ENCODE data around the gene INTS4. TPM values are rescaled to one million over a fixed set of nuclear protein-coding genes. Genes with fewer than 3 reads are reported as not detected.
"Not testable (repeated sequence)": the region's sequence is repeated elsewhere in the genome, so short reads cannot be mapped to it uniquely, and the experiment has no call there.

INTS4 gene
- total RNA-seq, 1 experiment from 2014 or later, result 25.2 TPM

GRCh38 chr11:77868744-77869143 is 125.7 kb downstream of the INTS4 start:
- no TSS peak for BruUV-seq (replicated peaks)
- intact Hi-C loops (cut with micrococcal nuclease), result no loop called here
- no peaks in the 10 kb centered on the region for H3K27me3 Mint-ChIP-seq (ENCODE audit: insufficient read depth, unreplicated experiment)
- ChIA-PET POLR2A (interaction anchor here (1.0 kb wide), 1 partner anchor 126 kb away, joined by 4 read pairs; the partner anchor contains the start of gene INTS4), CTCF (interaction anchor here (0.5 to 0.6 kb wide), 3 partner anchors 33 to 141 kb away, joined by 3 to 4 read pairs (median 3); no protein-coding TSS in a partner anchor)
- no peak for TF ChIP-seq CTCF (IDR thresholded peaks at IDR 0.05; ENCODE audit: unreplicated experiment)
- DNase-seq (ENCODE audit: unreplicated experiment), result no peak
- no peak overlapping the region for H3K27ac Mint-ChIP-seq (ENCODE audit: low read depth, unreplicated experiment)
- H3K36me3 Mint-ChIP-seq (ENCODE audit: insufficient read depth, unreplicated experiment), result peaks cover 34% of the 10 kb centered on the region
- H3K4me1 Mint-ChIP-seq (ENCODE audit: insufficient read depth, unreplicated experiment), result no peaks in the 10 kb centered on the region
- no peak overlapping the region for H3K4me3 Mint-ChIP-seq (ENCODE audit: unreplicated experiment)
- H3K9me3 Mint-ChIP-seq (ENCODE audit: unreplicated experiment), result no peaks in the 10 kb centered on the region

DNA sequence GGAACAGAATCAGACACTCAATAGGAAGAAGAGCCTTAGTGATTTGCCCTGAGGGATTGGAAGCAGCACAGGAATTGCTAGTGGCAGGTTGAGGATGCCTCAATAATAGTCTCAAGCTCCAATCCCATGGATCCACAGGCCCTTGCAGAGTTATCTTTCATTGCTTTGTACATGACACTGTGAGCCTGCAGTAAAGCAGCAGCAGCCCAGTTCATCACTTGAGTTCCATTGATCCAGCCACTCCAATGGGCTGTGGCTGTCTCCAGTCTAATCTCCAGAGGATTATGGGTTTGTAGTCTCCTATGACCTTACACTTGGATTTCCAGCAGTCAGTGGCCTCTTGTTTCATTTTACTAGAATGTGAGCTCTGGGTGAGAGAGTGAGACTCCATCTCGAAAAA is 128.1 kb downstream of the INTS4 start:
- intact Hi-C loops (cut with micrococcal nuclease), result no loop called here
- CTCF ChIA-PET, result interaction anchor here (0.8 kb wide), 1 partner anchor 12 kb away, joined by 3 read pairs; no protein-coding TSS in a partner anchor
- BruUV-seq (replicated peaks), result no TSS peak
- no peaks in the 10 kb centered on the region for H3K9me3 Mint-ChIP-seq (ENCODE audit: unreplicated experiment)
- POLR2A ChIA-PET, result no interaction called here
- H3K27ac Mint-ChIP-seq (ENCODE audit: low read depth, unreplicated experiment), result no peak overlapping the region
- H3K27me3 Mint-ChIP-seq (ENCODE audit: insufficient read depth, unreplicated experiment), result no peaks in the 10 kb centered on the region
- no peak overlapping the region for H3K4me3 Mint-ChIP-seq (ENCODE audit: unreplicated experiment)
- no peaks in the 10 kb centered on the region for H3K4me1 Mint-ChIP-seq (ENCODE audit: insufficient read depth, unreplicated experiment)
- DNase-seq (ENCODE audit: unreplicated experiment), result no peak
- peaks cover 26% of the 10 kb centered on the region for H3K36me3 Mint-ChIP-seq (ENCODE audit: insufficient read depth, unreplicated experiment)
- no peak for TF ChIP-seq CTCF (IDR thresholded peaks at IDR 0.05; ENCODE audit: unreplicated experiment)

DNA sequence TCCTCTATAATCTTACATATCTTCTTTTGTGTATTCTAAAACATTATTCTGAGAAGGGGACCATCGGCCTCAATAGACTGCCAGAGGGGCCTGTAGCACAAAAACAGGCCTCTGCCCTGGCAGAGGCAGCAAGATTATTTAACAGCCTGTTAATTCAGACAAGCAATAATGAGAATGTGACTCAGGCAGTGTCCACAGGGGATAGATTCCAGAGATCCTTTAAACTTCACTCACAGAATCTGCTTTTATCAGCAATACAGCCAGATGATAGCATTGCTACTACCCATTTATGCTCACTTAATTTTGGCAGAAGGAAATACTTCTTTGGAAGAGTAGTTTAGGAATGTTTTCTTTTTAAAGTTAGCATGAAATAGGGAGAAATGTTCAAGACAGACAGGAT is 128.7 kb downstream of the INTS4 start:
- no peak for TF ChIP-seq CTCF (IDR thresholded peaks at IDR 0.05; ENCODE audit: unreplicated experiment)
- POLR2A ChIA-PET, result no interaction called here
- no peak overlapping the region for H3K27ac Mint-ChIP-seq (ENCODE audit: low read depth, unreplicated experiment)
- H3K27me3 Mint-ChIP-seq (ENCODE audit: insufficient read depth, unreplicated experiment), result no peaks in the 10 kb centered on the region
- no peak for DNase-seq (ENCODE audit: unreplicated experiment)
- no peaks in the 10 kb centered on the region for H3K4me1 Mint-ChIP-seq (ENCODE audit: insufficient read depth, unreplicated experiment)
- CTCF ChIA-PET, result interaction anchor here (0.8 kb wide), 1 partner anchor 11 kb away, joined by 3 read pairs; no protein-coding TSS in a partner anchor
- no peaks in the 10 kb centered on the region for H3K9me3 Mint-ChIP-seq (ENCODE audit: unreplicated experiment)
- no peak overlapping the region for H3K4me3 Mint-ChIP-seq (ENCODE audit: unreplicated experiment)
- intact Hi-C loops (cut with micrococcal nuclease), result no loop called here
- H3K36me3 Mint-ChIP-seq (ENCODE audit: insufficient read depth, unreplicated experiment), result peaks cover 25% of the 10 kb centered on the region
- BruUV-seq (replicated peaks), result no TSS peak

DNA sequence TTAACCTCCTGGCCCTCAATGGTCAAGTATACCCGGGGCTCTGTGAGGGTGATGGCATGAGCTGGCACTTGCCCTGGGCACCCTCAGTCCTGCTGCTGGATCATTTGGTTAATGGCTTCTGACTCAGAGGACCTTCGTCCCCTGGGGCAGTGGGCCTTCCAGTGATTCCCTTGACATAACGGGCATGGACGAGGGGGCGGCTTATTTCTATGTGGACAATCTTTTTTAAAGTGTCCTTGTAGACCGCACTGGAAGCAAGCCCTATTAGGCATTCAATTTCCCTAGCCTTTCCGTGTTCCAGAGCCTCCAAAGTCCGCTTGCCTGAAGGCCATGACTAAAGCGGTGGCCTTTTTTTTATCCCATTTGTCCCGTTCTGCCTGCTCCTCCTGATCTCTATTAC is 133.0 kb downstream of the INTS4 start:
- CTCF ChIA-PET; H3K9me3 Mint-ChIP-seq (ENCODE audit: unreplicated experiment); BruUV-seq (replicated peaks); intact Hi-C loops (cut with micrococcal nuclease); DNase-seq (ENCODE audit: unreplicated experiment); H3K4me1 Mint-ChIP-seq (ENCODE audit: insufficient read depth, unreplicated experiment); H3K27ac Mint-ChIP-seq (ENCODE audit: low read depth, unreplicated experiment); H3K4me3 Mint-ChIP-seq (ENCODE audit: unreplicated experiment); H3K27me3 Mint-ChIP-seq (ENCODE audit: insufficient read depth, unreplicated experiment): not testable (repeated sequence)
- POLR2A ChIA-PET, result interaction anchor here (0.7 kb wide), 1 partner anchor 294 kb away, joined by 4 read pairs; no protein-coding TSS in a partner anchor
- H3K36me3 Mint-ChIP-seq (ENCODE audit: insufficient read depth, unreplicated experiment), result peaks cover 18% of the 10 kb centered on the region

GRCh38 chr11:77857906-77858457 is 136.5 kb downstream of the INTS4 start:
- H3K4me3 Mint-ChIP-seq (ENCODE audit: unreplicated experiment); H3K27ac Mint-ChIP-seq (ENCODE audit: low read depth, unreplicated experiment); POLR2A ChIA-PET; H3K4me1 Mint-ChIP-seq (ENCODE audit: insufficient read depth, unreplicated experiment); H3K9me3 Mint-ChIP-seq (ENCODE audit: unreplicated experiment); DNase-seq (ENCODE audit: unreplicated experiment); intact Hi-C loops (cut with micrococcal nuclease); BruUV-seq (replicated peaks); H3K27me3 Mint-ChIP-seq (ENCODE audit: insufficient read depth, unreplicated experiment): not testable (repeated sequence)
- CTCF ChIA-PET, result interaction anchor here (0.6 to 0.7 kb wide), 2 partner anchors 9 to 28 kb away, joined by 3 read pairs; no protein-coding TSS in a partner anchor
- peaks cover 38% of the 10 kb centered on the region for H3K36me3 Mint-ChIP-seq (ENCODE audit: insufficient read depth, unreplicated experiment)

Measured in MCF 10A (cell line).